ENCODE results near the gene NTN4.

DNA sequence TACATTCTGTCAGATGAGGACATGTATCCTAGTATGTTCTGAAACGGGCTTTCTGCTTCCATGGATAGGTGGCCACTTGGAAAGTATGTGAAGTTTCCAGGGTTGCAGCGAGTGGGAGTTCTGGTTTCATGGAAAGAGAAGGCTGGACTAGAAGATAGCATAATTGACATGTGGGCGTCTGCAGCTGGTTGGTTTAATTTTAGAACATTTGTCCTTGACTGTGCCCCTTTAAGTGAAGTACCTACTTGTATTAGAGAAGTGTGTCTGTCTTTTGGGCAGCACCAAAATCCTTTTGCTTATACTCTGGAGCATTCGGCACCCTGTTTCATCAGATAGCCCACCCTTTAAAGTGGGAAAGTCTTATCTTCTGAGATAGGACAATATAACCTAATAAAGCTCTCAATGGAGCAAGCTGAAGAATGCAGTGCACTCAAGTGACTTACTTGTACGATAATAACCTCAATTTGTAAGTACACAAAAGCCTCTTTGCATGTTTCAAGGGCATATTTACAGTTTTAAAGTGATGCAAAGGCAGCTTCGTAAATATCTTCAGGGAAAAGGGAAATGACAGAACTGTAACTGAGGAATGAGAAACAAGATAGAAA, 35.2 kb downstream of the NTN4 start:
- TF ChIP-seq, protein P1, sequence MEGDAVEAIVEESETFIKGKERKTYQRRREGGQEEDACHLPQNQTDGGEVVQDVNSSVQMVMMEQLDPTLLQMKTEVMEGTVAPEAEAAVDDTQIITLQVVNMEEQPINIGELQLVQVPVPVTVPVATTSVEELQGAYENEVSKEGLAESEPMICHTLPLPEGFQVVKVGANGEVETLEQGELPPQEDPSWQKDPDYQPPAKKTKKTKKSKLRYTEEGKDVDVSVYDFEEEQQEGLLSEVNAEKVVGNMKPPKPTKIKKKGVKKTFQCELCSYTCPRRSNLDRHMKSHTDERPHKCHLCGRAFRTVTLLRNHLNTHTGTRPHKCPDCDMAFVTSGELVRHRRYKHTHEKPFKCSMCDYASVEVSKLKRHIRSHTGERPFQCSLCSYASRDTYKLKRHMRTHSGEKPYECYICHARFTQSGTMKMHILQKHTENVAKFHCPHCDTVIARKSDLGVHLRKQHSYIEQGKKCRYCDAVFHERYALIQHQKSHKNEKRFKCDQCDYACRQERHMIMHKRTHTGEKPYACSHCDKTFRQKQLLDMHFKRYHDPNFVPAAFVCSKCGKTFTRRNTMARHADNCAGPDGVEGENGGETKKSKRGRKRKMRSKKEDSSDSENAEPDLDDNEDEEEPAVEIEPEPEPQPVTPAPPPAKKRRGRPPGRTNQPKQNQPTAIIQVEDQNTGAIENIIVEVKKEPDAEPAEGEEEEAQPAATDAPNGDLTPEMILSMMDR (IDR thresholded peaks at IDR 0.05) = no peak
- no peak for TF ChIP-seq POLR2A (IDR thresholded peaks at IDR 0.05)

Data from esophagus squamous epithelium (tissue), 4 donors.